ENCODE data around the gene SLC32A1.

Gene SLC32A1

DNA sequence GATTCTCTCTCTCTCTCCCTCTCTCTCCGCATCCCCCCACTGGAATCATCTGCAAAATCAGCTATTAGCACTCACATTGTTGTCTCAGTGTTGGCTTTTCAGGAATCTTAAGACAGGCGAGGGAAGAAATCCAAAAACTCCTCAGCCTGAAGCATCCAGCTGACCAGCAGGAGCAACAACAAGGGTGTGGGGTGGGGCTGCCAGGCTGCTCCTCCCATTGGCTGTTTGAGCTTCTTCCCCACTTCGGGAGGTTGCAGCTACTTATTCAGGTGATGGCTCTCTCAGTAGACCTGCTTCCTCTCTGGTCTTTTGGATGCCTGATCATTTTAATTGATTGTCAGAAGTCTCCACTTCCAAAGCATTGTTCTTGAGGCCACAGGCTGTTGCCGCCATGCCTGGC, 24.1 kb upstream of the SLC32A1 start:
- no peak overlapping the region for H3K4me3 ChIP-seq (ENCODE audit: low read length in 2 of 2)
- peaks cover 0 to 2% of the 10 kb centered on the region in 2 donors for H3K27me3 ChIP-seq (ENCODE audit: control insufficient read depth in 2 of 2, insufficient read depth in 2 of 2, low read length in 2 of 2)
- H3K9ac ChIP-seq (ENCODE audit: low read depth in 1 of 2, low read length in 2 of 2) = no peak overlapping the region
- H3K4me1 ChIP-seq (ENCODE audit: control insufficient read depth in 2 of 2, insufficient read depth in 2 of 2, low read length in 2 of 2) = no peaks in the 10 kb centered on the region
- H3K27ac ChIP-seq (ENCODE audit: low read depth in 2 of 2, low read length in 2 of 2) = no peak overlapping the region
- no peaks in the 10 kb centered on the region for H3K36me3 ChIP-seq (ENCODE audit: control insufficient read depth in 2 of 2, insufficient read depth in 2 of 2, low read length in 2 of 2)
- no peaks in the 10 kb centered on the region for H3K9me3 ChIP-seq (ENCODE audit: control insufficient read depth in 2 of 2, low read length in 2 of 2)

DNA sequence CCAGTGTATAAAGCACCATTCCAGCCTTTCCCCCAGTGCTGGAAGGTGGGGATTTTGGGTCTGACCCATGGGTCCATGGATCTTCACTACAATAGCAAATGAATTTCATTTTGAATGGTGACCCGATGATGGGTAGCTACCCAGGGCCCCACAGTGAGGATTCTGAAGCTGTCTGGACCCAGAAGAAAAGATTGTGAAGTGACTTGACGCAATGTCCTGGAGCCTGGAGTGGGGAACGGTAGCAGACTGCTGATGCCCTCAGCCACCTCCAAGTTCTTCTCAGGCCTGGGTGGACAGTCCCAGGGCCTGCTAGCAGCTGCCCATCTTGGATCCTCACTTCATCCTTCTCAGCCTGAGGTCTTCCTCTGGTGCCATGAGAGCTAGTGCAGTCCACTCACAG, 23.4 kb upstream of the SLC32A1 start:
- Histone ChIP-seq H3K36me3 (ENCODE audit: control insufficient read depth in 2 of 2, insufficient read depth in 2 of 2, low read length in 2 of 2) (no peaks in the 10 kb centered on the region), H3K9ac (ENCODE audit: low read depth in 1 of 2, low read length in 2 of 2) (no peak overlapping the region), H3K27ac (ENCODE audit: low read depth in 2 of 2, low read length in 2 of 2) (no peak overlapping the region), H3K4me3 (ENCODE audit: low read length in 2 of 2) (no peak overlapping the region), H3K4me1 (ENCODE audit: control insufficient read depth in 2 of 2, insufficient read depth in 2 of 2, low read length in 2 of 2) (no peaks in the 10 kb centered on the region), H3K27me3 (ENCODE audit: control insufficient read depth in 2 of 2, insufficient read depth in 2 of 2, low read length in 2 of 2) (peaks cover 3 to 7% of the 10 kb centered on the region in 2 donors), H3K9me3 (ENCODE audit: control insufficient read depth in 2 of 2, low read length in 2 of 2) (no peaks in the 10 kb centered on the region)

DNA sequence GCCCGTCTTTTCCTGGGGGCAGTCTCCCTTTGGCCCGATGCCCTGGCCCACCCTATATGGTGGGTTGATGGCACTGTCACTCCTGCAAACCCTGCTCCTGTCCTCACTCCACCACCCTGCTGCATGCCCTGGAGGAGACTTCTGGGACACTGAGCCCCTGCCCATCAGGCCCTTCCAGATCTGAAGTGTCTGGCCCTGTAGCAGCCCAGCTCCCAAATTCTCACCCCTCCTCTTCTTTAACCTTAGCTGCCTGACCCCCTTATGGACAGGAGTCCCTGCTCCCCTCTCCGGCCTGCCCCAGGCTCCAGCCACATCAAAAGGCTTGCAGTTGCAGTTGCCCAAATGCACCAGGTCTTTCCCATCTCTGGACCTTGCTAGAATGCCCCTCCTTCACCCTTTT, 20.8 kb upstream of the SLC32A1 start:
- Histone ChIP-seq H3K27ac (ENCODE audit: low read depth in 2 of 2, low read length in 2 of 2) (no peak overlapping the region), H3K4me1 (ENCODE audit: control insufficient read depth in 2 of 2, insufficient read depth in 2 of 2, low read length in 2 of 2) (no peaks in the 10 kb centered on the region), H3K36me3 (ENCODE audit: control insufficient read depth in 2 of 2, insufficient read depth in 2 of 2, low read length in 2 of 2) (no peaks in the 10 kb centered on the region), H3K9ac (ENCODE audit: low read depth in 1 of 2, low read length in 2 of 2) (no peak overlapping the region), H3K4me3 (ENCODE audit: low read length in 2 of 2) (no peak overlapping the region), H3K27me3 (ENCODE audit: control insufficient read depth in 2 of 2, insufficient read depth in 2 of 2, low read length in 2 of 2) (peaks cover 3 to 7% of the 10 kb centered on the region in 2 donors), H3K9me3 (ENCODE audit: control insufficient read depth in 2 of 2, low read length in 2 of 2) (no peaks in the 10 kb centered on the region)

DNA sequence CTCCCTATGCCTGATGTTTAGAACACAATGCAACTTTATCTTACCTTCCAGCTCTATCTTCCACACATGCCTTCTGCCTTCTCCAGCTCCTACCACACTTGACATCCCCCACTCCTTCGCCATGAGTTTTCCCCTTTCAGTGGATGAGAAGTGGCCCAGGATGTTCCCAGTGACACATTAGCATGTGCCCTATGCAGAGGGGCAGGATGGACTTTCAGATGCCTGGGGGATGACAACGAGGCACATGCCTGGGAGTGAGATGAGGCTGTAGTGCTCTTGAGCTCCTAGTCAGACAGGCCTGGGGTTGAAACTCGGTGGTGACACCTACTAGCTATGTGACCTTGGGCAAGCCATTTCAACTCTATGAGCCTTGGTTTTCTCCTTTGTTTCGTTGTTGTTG, 20.1 kb upstream of the SLC32A1 start:
- Histone ChIP-seq H3K9me3 (ENCODE audit: control insufficient read depth in 2 of 2, low read length in 2 of 2) (no peaks in the 10 kb centered on the region), H3K27ac (ENCODE audit: low read depth in 2 of 2, low read length in 2 of 2) (no peak overlapping the region), H3K27me3 (ENCODE audit: control insufficient read depth in 2 of 2, insufficient read depth in 2 of 2, low read length in 2 of 2) (peaks cover 3 to 7% of the 10 kb centered on the region in 2 donors), H3K9ac (ENCODE audit: low read depth in 1 of 2, low read length in 2 of 2) (no peak overlapping the region), H3K4me1 (ENCODE audit: control insufficient read depth in 2 of 2, insufficient read depth in 2 of 2, low read length in 2 of 2) (no peaks in the 10 kb centered on the region), H3K4me3 (ENCODE audit: low read length in 2 of 2) (no peak overlapping the region), H3K36me3 (ENCODE audit: control insufficient read depth in 2 of 2, insufficient read depth in 2 of 2, low read length in 2 of 2) (no peaks in the 10 kb centered on the region)

DNA sequence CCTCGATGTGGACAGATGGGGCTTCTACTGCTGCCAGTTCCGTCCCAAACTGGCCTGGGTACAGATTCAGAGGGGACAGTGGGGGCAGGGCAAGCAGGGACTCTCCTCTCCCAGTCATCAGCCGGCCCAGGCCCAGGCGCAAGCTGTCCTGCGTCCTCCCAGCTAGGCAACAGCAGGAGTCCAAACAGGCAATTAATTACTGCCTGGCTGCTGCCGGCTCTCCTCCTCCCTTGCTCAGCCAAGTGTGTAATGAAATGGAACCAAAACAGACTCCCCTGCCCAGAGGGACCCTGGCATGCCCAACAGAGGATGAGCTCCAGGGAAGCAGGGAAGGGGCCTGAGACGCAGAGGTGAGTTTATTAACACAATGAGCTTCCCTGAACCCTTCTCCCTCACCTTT, 17.8 kb upstream of the SLC32A1 start:
- H3K27ac ChIP-seq (ENCODE audit: low read depth in 2 of 2, low read length in 2 of 2) = no peak overlapping the region

DNA sequence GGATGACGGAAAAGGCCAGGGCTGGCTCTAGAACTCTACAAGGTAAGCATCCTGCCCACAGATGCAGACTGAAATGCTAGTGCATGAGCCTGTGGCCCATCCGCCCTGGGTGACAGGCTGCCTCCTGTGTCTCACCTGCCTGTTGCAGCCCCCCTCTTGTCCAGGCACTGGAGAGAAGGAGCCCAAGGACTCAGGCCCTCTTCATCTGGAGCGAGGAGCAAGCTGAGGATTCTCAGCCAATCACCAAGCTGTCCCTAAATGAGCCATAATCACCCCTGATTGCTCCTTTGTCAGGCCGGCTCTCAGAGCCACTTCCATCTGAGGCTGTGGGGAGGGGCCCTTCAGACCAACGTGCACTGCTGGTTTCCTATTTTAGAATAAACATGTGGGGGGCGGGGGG, 10.0 kb upstream of the SLC32A1 start:
- no peak overlapping the region for H3K9ac ChIP-seq (ENCODE audit: low read depth in 1 of 2, low read length in 2 of 2)
- no peak overlapping the region for H3K4me3 ChIP-seq (ENCODE audit: low read length in 2 of 2)
- no peaks in the 10 kb centered on the region for H3K9me3 ChIP-seq (ENCODE audit: control insufficient read depth in 2 of 2, low read length in 2 of 2)
- no peaks in the 10 kb centered on the region for H3K4me1 ChIP-seq (ENCODE audit: control insufficient read depth in 2 of 2, insufficient read depth in 2 of 2, low read length in 2 of 2)
- H3K27ac ChIP-seq (ENCODE audit: low read depth in 2 of 2, low read length in 2 of 2) = no peak overlapping the region
- H3K36me3 ChIP-seq (ENCODE audit: control insufficient read depth in 2 of 2, insufficient read depth in 2 of 2, low read length in 2 of 2) = no peaks in the 10 kb centered on the region
- H3K27me3 ChIP-seq (ENCODE audit: control insufficient read depth in 2 of 2, insufficient read depth in 2 of 2, low read length in 2 of 2) = peaks cover 2 to 25% of the 10 kb centered on the region in 2 donors

More for the DNA sequence above, 17.8 kb upstream of the SLC32A1 start:
- H3K9me3 ChIP-seq (ENCODE audit: control insufficient read depth in 2 of 2, low read length in 2 of 2) = no peaks in the 10 kb centered on the region
- no peak overlapping the region for H3K4me3 ChIP-seq (ENCODE audit: low read length in 2 of 2)
- no peaks in the 10 kb centered on the region for H3K4me1 ChIP-seq (ENCODE audit: control insufficient read depth in 2 of 2, insufficient read depth in 2 of 2, low read length in 2 of 2)
- H3K9ac ChIP-seq (ENCODE audit: low read depth in 1 of 2, low read length in 2 of 2) = no peak overlapping the region
- H3K27me3 ChIP-seq (ENCODE audit: control insufficient read depth in 2 of 2, insufficient read depth in 2 of 2, low read length in 2 of 2) = peaks cover 3 to 5% of the 10 kb centered on the region in 2 donors
- H3K36me3 ChIP-seq (ENCODE audit: control insufficient read depth in 2 of 2, insufficient read depth in 2 of 2, low read length in 2 of 2) = no peaks in the 10 kb centered on the region

DNA sequence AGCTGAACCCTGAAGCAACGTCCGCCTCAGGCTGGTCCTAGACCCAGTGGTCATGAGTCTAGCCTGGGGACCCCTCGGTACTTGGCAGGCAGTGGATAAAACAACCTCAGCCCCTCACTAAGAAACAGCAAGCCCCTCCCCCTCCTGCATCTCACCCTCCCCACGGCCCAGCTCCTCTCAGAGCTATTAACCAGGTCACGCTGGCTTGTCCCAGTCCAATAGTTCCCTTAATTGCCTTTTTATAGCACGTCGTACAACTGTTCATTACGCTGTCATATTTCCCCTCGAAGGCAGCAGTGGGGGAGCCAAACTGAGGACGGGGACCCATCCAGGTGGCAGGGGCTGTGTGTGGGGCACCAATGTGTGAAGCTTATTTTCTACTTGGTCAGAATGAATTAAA, 8.6 kb upstream of the SLC32A1 start:
- Histone ChIP-seq H3K36me3 (ENCODE audit: control insufficient read depth in 2 of 2, insufficient read depth in 2 of 2, low read length in 2 of 2) (no peaks in the 10 kb centered on the region), H3K9me3 (ENCODE audit: control insufficient read depth in 2 of 2, low read length in 2 of 2) (no peaks in the 10 kb centered on the region), H3K27me3 (ENCODE audit: control insufficient read depth in 2 of 2, insufficient read depth in 2 of 2, low read length in 2 of 2) (peaks cover 5 to 30% of the 10 kb centered on the region in 2 donors), H3K9ac (ENCODE audit: low read depth in 1 of 2, low read length in 2 of 2) (no peak overlapping the region), H3K4me3 (ENCODE audit: low read length in 2 of 2) (no peak overlapping the region), H3K27ac (ENCODE audit: low read depth in 2 of 2, low read length in 2 of 2) (no peak overlapping the region), H3K4me1 (ENCODE audit: control insufficient read depth in 2 of 2, insufficient read depth in 2 of 2, low read length in 2 of 2) (no peaks in the 10 kb centered on the region)

DNA sequence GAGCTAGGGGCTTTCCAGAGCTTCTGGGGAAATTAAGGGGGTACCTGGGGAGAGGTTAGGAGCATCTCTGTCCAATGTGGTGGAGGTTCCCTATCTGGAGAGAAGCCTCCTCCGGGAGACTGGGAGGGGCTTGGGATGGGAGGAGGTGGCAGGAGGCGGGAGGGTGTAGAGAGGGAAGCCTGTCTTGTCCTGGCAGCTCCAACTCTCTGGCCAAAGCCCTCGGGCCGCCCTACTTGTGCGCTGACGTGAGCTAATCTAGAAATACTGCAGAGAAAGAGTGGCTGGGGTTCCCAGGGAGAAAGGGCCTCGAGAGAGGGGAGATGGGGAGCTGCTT, 1.6 kb upstream of the SLC32A1 start:
- Histone ChIP-seq H3K4me3 (ENCODE audit: low read length in 2 of 2) (no peak overlapping the region), H3K36me3 (ENCODE audit: control insufficient read depth in 2 of 2, insufficient read depth in 2 of 2, low read length in 2 of 2) (no peaks in the 10 kb centered on the region), H3K9ac (ENCODE audit: low read depth in 1 of 2, low read length in 2 of 2) (no peak overlapping the region), H3K27ac (ENCODE audit: low read depth in 2 of 2, low read length in 2 of 2) (no peak overlapping the region), H3K4me1 (ENCODE audit: control insufficient read depth in 2 of 2, insufficient read depth in 2 of 2, low read length in 2 of 2) (no peaks in the 10 kb centered on the region), H3K9me3 (ENCODE audit: control insufficient read depth in 2 of 2, low read length in 2 of 2) (no peaks in the 10 kb centered on the region), H3K27me3 (ENCODE audit: control insufficient read depth in 2 of 2, insufficient read depth in 2 of 2, low read length in 2 of 2) (peaks cover 54 to 72% of the 10 kb centered on the region in 2 donors)

DNA sequence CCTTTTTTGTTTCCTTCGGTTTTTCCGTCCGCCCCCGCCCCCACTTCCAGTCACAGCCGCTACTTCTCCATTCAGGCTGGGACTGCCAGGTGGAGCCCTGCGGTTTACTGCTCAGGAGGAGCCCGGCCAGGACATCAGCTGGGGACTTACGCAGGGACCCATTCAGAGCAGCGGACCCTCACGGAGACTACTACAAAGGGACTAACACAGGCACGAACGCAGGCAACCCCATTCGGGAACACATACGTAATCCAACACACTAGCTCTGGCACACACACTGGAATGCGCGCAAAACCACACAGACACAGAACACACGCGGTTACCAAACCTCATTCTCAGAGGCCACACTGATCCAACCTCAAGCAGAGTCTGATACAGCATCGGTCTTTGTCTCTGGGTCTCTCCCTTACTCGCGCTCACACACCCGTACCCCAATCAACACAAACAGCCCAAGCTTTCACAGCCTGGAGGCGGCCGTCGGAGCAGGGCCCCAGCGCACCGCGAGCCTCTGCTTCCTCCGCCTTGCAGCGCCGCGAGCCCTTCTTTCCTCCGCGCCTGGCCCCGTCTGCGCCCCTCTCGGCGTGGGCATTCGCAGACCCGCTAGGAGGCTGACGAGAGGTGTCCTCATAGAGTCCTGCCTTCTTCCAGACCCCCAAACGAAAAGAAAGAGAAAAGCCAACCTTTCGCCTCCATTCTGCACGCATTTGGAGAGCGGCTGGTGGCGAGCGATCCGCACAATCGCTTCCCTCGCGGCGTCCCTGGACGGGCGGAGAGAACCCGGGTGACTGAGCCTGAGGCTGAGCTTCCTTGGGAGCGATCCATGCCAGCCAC, 1.1 kb upstream of the SLC32A1 start:
- Histone ChIP-seq H3K4me3 (ENCODE audit: low read length in 2 of 2) (no peak overlapping the region), H3K27ac (ENCODE audit: low read depth in 2 of 2, low read length in 2 of 2) (no peak overlapping the region), H3K4me1 (ENCODE audit: control insufficient read depth in 2 of 2, insufficient read depth in 2 of 2, low read length in 2 of 2) (no peaks in the 10 kb centered on the region), H3K36me3 (ENCODE audit: control insufficient read depth in 2 of 2, insufficient read depth in 2 of 2, low read length in 2 of 2) (no peaks in the 10 kb centered on the region), H3K9me3 (ENCODE audit: control insufficient read depth in 2 of 2, low read length in 2 of 2) (no peaks in the 10 kb centered on the region), H3K9ac (ENCODE audit: low read depth in 1 of 2, low read length in 2 of 2) (no peak overlapping the region), H3K27me3 (ENCODE audit: control insufficient read depth in 2 of 2, insufficient read depth in 2 of 2, low read length in 2 of 2) (peaks cover 60 to 75% of the 10 kb centered on the region in 2 donors)

DNA sequence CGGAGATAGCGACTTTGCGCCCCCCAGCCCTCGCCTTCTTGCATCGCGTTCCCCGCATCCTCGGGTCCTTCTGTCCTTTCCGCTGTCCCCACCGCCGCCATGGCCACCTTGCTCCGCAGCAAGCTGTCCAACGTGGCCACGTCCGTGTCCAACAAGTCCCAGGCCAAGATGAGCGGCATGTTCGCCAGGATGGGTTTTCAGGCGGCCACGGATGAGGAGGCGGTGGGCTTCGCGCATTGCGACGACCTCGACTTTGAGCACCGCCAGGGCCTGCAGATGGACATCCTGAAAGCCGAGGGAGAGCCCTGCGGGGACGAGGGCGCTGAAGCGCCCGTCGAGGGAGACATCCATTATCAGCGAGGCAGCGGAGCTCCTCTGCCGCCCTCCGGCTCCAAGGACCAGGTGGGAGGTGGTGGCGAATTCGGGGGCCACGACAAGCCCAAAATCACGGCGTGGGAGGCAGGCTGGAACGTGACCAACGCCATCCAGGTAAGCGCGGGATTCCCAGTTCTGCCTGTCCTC, 401 bp downstream of the SLC32A1 start:
- Histone ChIP-seq H3K27ac (ENCODE audit: low read depth in 2 of 2, low read length in 2 of 2) (no peak overlapping the region), H3K9ac (ENCODE audit: low read depth in 1 of 2, low read length in 2 of 2) (no peak overlapping the region), H3K4me1 (ENCODE audit: control insufficient read depth in 2 of 2, insufficient read depth in 2 of 2, low read length in 2 of 2) (no peaks in the 10 kb centered on the region), H3K9me3 (ENCODE audit: control insufficient read depth in 2 of 2, low read length in 2 of 2) (no peaks in the 10 kb centered on the region), H3K4me3 (ENCODE audit: low read length in 2 of 2) (no peak overlapping the region), H3K27me3 (ENCODE audit: control insufficient read depth in 2 of 2, insufficient read depth in 2 of 2, low read length in 2 of 2) (peaks cover 69 to 76% of the 10 kb centered on the region in 2 donors), H3K36me3 (ENCODE audit: control insufficient read depth in 2 of 2, insufficient read depth in 2 of 2, low read length in 2 of 2) (no peaks in the 10 kb centered on the region)
